Psoas muscle (tissue), 8 donors: Measurements from ENCODE around the gene PTAFR. TPM values are rescaled to one million over a fixed set of nuclear protein-coding genes. Genes with fewer than 3 reads are reported as not detected.

Source experiments
- ATAC-seq, 4 donors: fragments of 200-7000 bp; cut with Tn5 transposase; one replicate each; pipeline ENCODE4 v1.9.1; 2020; ENCODE audit warnings: moderate library complexity in 3 of 4, mild to moderate bottlenecking in 2 of 4
- DNase-seq, 2 donors: peaks; one replicate each; pipeline ENCODE4 v3.0.0-alpha.2; 2020
- H3K27ac ChIP-seq: fragments of 200-600 bp; one replicate; pipeline ENCODE4 v1.8.0; 2022
- H3K27me3 ChIP-seq, 3 donors: fragments of 200-600 bp in 1 of 3; one replicate each; pipeline versions ENCODE4 v1.6.1 to v1.8.0; 2013 to 2022; ENCODE audit warnings: low read length in 2 of 3, mild to moderate bottlenecking in 2 of 3, moderate library complexity in 1 of 3; ENCODE audit not compliant: insufficient read depth in 3 of 3
- H3K36me3 ChIP-seq, 2 donors: fragments of 200-600 bp in 1 of 2; one replicate each; pipeline versions ENCODE4 v1.6.1 to v1.8.0; 2013 to 2022; ENCODE audit warnings: low read depth in 1 of 2, mild to moderate bottlenecking in 1 of 2, moderate library complexity in 1 of 2; ENCODE audit not compliant: insufficient read depth in 1 of 2
- H3K4me1 ChIP-seq: fragments of 200-600 bp; one replicate; pipeline ENCODE4 v1.8.0; 2022
- H3K4me3 ChIP-seq: fragments of 200-600 bp; one replicate; pipeline ENCODE4 v1.8.0; 2022; ENCODE audit warnings: mild to moderate bottlenecking
- H3K9me3 ChIP-seq: fragments of 200-600 bp; one replicate; pipeline ENCODE4 v1.8.0; 2022
- WGBS, 3 donors: extraction: QIAGEN DNeasy Blood & Tissue Kit; methylation state at CpG; one replicate each; pipeline versions ENCODE4 v1.1.6 to v1.1.7; 2013; 5-methylcytosine and 5-hydroxymethylcytosine counted together
- intact Hi-C, 2 donors: fragments of 100-400 bp; cut with DNase I; formaldehyde crosslinking; loops; one replicate each; pipeline versions ENCODE4 v1.11.0 to v1.14.2; 2022
- polyA plus RNA-seq, 3 donors: library from polyadenylated mRNA; stranded (reverse); fragments of 200-250 nt; gene quantifications; one replicate each; pipeline ENCODE4 v1.2.3, GENCODE V29; 2013
- total RNA-seq, 4 donors: library from RNA; stranded (reverse); fragmentation: NEBNext Ultra II Directional in 2 of 4; extraction: Animal tissue kit (Norgen Biotek cat#: 25700) in 2 of 4; gene quantifications; one replicate each; pipeline versions ENCODE4 v1.2.1 to v1.2.4, GENCODE V29; 2021 to 2023
- TF ChIP-seq, protein P1 (sequence below): fragments of 200-600 bp; IDR thresholded peaks from one replicate; pipeline ENCODE4 v1.8.0; 2022; ENCODE audit warnings: antibody characterized with exemption
- donor health status: healthy with polysubstance abuse.
- donor health status: DM: no; HTN: no; CAD: no; lungs with moderate emphysema.
- donor health status: Bipolar disorder and iron deficiency.
- donor health status: healthy.
- donor health status: DM: yes; HTN: yes; CAD: no.
- donor health status: DM: no; HTN: no; CAD: no.
- donor health status: DM: no; HTN: no; CAD: no.
- donor health status: DM: yes; HTN: yes; CAD: no.

The PTAFR gene
- total and polyA plus RNA-seq, 7 donors: 0.31 to 1.4 (median 0.92) TPM

DNA sequence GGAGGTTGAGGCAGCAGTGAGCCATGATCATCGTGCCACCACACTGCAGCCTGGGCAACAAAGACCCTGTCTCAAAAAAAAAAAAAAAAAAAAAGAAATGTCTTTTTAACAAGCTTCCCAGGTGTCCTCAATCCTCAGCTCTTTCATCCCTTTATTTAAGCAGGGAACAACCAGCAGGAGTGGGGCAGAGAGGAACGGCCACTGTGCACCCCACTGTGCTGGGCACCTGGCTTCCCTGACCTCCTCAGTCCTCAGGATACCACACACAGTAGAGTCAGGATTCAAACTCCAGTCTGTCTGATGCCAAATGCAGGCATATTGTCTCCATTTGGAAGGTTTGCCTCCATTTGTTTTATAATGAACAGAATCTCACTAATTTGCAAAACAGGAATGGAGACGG is 19.8 kb upstream of the PTAFR start:
- 62 to 74% (median 67%) methylated on average over 3 of the region's 3 CpGs for WGBS, 3 donors

DNA sequence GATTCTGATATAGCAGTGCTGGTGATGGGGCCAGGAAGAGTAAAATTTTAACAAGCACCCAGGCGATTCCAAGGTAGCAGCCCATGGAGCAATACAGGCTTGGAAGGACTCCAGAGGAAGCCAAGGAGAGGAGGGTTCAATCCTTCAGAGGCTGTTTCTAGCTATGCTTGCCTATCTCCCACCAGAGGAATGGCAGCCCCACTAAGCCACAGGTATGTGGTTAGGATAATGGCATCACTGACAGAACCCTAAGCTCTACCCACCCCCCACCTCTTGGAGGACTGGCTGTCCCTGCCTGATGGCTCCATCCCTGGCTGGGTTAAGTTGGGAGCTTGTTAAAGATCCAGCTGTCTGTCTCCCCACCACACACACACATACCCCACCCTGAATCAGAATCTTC is 19.3 kb upstream of the PTAFR start:
- DNase-seq (no peak), ATAC-seq (no peak)
- intact Hi-C loops: no loop called here
- TF ChIP-seq, protein P1, sequence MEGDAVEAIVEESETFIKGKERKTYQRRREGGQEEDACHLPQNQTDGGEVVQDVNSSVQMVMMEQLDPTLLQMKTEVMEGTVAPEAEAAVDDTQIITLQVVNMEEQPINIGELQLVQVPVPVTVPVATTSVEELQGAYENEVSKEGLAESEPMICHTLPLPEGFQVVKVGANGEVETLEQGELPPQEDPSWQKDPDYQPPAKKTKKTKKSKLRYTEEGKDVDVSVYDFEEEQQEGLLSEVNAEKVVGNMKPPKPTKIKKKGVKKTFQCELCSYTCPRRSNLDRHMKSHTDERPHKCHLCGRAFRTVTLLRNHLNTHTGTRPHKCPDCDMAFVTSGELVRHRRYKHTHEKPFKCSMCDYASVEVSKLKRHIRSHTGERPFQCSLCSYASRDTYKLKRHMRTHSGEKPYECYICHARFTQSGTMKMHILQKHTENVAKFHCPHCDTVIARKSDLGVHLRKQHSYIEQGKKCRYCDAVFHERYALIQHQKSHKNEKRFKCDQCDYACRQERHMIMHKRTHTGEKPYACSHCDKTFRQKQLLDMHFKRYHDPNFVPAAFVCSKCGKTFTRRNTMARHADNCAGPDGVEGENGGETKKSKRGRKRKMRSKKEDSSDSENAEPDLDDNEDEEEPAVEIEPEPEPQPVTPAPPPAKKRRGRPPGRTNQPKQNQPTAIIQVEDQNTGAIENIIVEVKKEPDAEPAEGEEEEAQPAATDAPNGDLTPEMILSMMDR: no peak
- Histone ChIP-seq H3K9me3 (no peaks in the 10 kb centered on the region), H3K36me3 (peaks cover 5 to 30% of the 10 kb centered on the region in 2 donors), H3K4me3 (no peak overlapping the region), H3K27ac (no peak overlapping the region), H3K27me3 (no peaks in the 10 kb centered on the region), H3K4me1 (no peaks in the 10 kb centered on the region)
- 94% methylated on average over 1 of the region's 1 CpG for WGBS, 3 donors

More for the DNA sequence above, 19.8 kb upstream of the PTAFR start:
- no peak overlapping the region for H3K4me3 ChIP-seq
- intact Hi-C loops: no loop called here
- H3K27ac ChIP-seq: no peak overlapping the region
- TF ChIP-seq, protein P1: no peak
- no peak for DNase-seq
- ATAC-seq: no peak
- peaks cover 5 to 35% of the 10 kb centered on the region in 2 donors for H3K36me3 ChIP-seq
- H3K27me3 ChIP-seq: no peaks in the 10 kb centered on the region
- H3K4me1 ChIP-seq: no peaks in the 10 kb centered on the region
- no peaks in the 10 kb centered on the region for H3K9me3 ChIP-seq

DNA sequence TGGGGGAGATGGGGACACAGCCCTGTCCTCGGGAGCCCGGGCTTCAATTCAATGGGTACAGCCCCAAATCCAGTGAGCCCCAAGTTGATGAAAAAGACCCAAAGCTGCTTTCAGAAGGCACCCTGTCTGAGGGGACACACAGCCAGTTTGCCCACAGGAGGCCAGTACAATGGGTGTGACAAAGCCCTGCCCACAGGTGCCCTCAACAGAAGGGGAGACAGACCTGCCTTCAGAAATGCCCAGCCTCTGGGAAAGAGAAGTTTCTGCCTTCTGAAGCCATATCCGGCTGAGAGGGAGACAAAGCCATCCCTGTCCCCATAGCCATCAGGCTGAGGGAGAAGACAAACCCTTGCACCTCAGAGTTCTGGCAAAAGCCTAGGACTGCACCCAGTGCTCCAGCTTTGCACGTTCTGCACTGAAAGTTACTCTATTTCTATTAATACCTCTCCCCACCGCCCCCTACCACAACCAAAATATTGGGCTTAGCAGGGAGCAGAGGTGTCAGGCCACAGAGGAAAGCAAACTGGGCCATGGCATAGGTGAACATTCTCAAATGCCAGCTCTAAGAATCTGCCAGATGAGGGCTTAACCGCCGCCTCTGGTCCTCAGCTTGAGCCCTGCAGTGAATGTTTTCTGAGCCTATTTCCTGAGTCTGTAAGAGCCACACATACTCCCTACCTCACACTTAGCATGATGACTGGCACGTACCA is 18.0 kb upstream of the PTAFR start:
- intact Hi-C loops: no loop called here
- H3K27ac ChIP-seq: no peak overlapping the region
- H3K4me1 ChIP-seq: no peaks in the 10 kb centered on the region
- ATAC-seq (no peak), DNase-seq (peak in 1 of 2 donors; percentile 28)
- 73 to 82% (median 78%) methylated on average over 8 of the region's 8 CpGs for WGBS, 3 donors
- H3K9me3 ChIP-seq: no peaks in the 10 kb centered on the region
- H3K36me3 ChIP-seq: peaks cover 1 to 17% of the 10 kb centered on the region in 2 donors
- TF ChIP-seq, protein P1: no peak
- no peak overlapping the region for H3K4me3 ChIP-seq
- no peaks in the 10 kb centered on the region for H3K27me3 ChIP-seq

DNA sequence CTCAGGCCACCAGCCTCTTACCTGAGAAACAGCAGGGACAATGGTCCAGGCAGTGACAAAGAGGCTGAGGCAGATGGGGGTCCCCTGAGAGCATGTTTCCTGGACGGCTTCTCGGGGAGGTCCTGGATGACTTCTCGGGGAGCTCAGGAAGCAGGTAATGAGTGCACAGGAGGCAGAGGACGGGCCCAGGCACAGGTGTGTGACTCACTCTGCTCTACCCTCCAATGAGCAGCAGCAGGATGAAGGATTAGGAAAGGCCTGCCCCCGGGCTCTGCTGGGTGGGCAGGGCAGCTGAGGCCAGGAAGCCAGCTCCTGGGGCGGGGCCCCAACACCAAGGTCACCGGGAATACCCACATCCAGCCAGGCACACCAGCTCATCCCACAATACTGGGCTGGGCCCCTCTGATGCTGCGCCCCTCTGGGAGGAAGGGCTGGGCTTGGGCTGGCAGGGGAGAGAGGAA is 17.2 kb upstream of the PTAFR start:
- no peaks in the 10 kb centered on the region for H3K27me3 ChIP-seq
- no peak overlapping the region for H3K4me3 ChIP-seq
- 66 to 73% (median 70%) methylated on average over 8 of the region's 8 CpGs for WGBS, 3 donors
- TF ChIP-seq, protein P1: no peak
- H3K4me1 ChIP-seq: no peaks in the 10 kb centered on the region
- no peaks in the 10 kb centered on the region for H3K9me3 ChIP-seq
- peaks cover 0 to 9% of the 10 kb centered on the region in 2 donors for H3K36me3 ChIP-seq
- intact Hi-C loops: no loop called here
- ATAC-seq (no peak), DNase-seq (peak in 1 of 2 donors; percentile 39)
- no peak overlapping the region for H3K27ac ChIP-seq
